DND-41 (cell line): ENCODE results near the gene GRIA4.

Source experiments
- EZH2 ChIP-seq: IDR thresholded peaks from 3 replicates; pipeline ENCODE4 v1.6.1; 2012; ENCODE audit warnings: borderline replicate concordance, low read depth, mild to moderate bottlenecking, moderate library complexity, low read length, inconsistent platforms; ENCODE audit not compliant: severe bottlenecking
- TF ChIP-seq, protein P1 (sequence below): IDR thresholded peaks from 2 replicates; pipeline ENCODE4 v1.5.1; 2012; ENCODE audit warnings: borderline replicate concordance, low read length, moderate library complexity, mild to moderate bottlenecking; ENCODE audit not compliant: poor library complexity, severe bottlenecking; ENCODE audit errors: extremely low read depth

DNA sequence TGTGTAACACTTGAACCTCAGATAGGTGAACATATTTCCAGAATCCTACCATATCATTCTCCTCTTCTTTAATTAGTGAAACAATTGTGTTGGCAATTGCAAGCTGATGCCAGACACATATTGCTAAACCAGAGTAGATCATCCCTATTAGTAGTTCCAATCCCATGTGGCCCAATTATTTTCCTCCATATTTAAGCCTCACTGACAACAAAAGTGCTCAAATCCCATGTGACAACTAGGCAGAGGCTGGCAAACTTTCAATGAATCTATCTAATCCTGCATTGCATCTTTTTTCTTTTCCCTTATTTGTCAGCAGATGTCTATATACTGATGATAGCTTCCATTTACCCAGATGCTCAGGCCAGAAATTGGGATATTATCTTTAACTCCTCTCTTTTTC, 90.4 kb downstream of the GRIA4 start:
- TF ChIP-seq, protein P1, sequence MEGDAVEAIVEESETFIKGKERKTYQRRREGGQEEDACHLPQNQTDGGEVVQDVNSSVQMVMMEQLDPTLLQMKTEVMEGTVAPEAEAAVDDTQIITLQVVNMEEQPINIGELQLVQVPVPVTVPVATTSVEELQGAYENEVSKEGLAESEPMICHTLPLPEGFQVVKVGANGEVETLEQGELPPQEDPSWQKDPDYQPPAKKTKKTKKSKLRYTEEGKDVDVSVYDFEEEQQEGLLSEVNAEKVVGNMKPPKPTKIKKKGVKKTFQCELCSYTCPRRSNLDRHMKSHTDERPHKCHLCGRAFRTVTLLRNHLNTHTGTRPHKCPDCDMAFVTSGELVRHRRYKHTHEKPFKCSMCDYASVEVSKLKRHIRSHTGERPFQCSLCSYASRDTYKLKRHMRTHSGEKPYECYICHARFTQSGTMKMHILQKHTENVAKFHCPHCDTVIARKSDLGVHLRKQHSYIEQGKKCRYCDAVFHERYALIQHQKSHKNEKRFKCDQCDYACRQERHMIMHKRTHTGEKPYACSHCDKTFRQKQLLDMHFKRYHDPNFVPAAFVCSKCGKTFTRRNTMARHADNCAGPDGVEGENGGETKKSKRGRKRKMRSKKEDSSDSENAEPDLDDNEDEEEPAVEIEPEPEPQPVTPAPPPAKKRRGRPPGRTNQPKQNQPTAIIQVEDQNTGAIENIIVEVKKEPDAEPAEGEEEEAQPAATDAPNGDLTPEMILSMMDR: no peak
- TF ChIP-seq EZH2: no peak
